GM12875 (cell line): ENCODE data around the gene THSD4.

Experiments used
- H3K4me3 ChIP-seq: one replicate; pipeline ENCODE4 v1.5.1; 2011; ENCODE audit warnings: low read depth, low read length, control low read depth
- TF ChIP-seq, protein P1 (sequence below): IDR thresholded peaks from 2 replicates; pipeline ENCODE4 v1.5.1; 2011; ENCODE audit warnings: low read depth, mild to moderate bottlenecking, control low read depth, inconsistent platforms, low read length, moderate library complexity, borderline replicate concordance; ENCODE audit not compliant: insufficient read depth

THSD4 gene

DNA sequence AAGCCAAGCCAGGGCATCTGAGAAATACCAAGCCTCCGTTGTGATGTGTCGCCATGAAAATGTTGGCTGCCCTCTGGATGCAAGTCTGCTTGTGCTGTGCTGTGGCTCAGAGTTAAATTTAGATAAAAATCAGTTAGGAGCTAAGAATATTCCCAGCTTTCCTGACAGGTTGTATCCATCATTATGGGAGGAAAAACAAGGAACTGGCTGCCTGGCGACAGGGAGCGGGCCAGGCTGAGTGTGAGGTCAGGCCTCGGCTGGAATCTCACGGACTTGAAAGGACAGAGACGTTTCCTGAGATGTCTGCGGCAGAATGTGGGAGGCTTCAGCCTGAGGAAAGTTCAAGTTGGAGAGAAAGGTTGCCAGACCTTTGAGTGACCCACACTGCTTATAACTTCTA lies 213.8 kb downstream of the THSD4 start:
- H3K4me3 ChIP-seq, result no peak overlapping the region
- TF ChIP-seq, protein P1, sequence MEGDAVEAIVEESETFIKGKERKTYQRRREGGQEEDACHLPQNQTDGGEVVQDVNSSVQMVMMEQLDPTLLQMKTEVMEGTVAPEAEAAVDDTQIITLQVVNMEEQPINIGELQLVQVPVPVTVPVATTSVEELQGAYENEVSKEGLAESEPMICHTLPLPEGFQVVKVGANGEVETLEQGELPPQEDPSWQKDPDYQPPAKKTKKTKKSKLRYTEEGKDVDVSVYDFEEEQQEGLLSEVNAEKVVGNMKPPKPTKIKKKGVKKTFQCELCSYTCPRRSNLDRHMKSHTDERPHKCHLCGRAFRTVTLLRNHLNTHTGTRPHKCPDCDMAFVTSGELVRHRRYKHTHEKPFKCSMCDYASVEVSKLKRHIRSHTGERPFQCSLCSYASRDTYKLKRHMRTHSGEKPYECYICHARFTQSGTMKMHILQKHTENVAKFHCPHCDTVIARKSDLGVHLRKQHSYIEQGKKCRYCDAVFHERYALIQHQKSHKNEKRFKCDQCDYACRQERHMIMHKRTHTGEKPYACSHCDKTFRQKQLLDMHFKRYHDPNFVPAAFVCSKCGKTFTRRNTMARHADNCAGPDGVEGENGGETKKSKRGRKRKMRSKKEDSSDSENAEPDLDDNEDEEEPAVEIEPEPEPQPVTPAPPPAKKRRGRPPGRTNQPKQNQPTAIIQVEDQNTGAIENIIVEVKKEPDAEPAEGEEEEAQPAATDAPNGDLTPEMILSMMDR, result no peak

DNA sequence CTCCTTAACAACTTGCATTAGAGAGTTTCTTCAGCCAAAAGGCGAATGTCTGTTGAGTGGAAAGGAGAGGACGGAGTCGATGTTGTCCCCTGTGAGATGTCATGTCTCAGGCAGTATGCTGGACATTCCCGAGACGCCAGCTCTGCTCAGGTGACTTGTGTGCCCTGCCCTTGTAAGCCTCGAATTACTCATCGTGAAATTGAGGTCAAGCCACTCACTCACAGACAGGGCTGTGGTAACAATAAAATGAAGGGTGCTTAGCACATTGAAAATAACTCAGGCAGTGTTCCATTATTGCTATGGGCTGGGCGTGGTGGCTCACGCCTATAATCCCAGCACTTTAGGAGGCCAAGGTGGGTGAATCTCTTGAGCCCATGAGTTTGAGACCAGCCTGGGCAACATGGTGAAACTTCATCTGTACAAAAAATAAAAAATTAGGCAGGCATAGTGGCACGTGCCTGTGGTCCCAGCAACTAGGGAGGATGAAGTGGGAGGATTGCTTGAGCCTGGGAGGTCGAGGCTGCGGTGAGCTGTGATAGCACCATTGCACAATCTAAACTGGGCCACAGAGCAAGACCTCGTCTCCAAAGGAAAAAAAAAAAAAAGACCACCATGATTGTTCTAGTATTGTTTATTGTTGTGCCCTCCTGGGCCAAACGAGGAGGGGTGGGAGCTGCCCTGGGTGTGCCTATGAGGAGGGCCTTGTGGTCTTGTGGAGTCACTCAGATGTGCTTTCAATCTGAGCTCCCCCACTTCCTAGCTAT lies 214.4 kb downstream of the THSD4 start:
- no peak overlapping the region for H3K4me3 ChIP-seq
- TF ChIP-seq, protein P1, result no peak

DNA sequence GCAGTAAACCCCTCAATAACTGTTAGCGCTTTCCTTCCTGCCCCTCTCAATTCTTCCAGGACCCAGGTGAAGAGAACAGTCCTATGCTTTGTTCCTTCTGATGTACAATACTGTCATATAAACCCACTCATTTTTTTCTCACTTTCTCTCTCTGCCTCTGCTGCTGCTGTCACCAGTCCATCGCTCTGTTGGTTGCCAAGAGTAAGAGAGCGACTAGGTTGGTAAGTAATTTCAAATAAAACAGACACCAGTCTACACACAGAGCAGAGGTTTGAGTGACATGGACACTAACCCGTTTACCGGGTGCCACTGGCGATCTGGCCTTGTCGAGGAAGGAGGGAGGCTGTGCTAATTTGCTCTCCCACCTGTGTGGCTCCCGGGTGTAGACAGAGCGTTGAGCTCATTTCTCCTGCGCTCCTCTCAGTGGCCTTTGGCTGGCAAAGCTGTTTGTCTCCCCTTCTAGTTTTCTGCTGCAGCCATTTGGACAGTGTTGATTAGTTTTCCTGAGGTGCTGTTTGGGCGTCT lies 215.4 kb downstream of the THSD4 start:
- TF ChIP-seq, protein P1, result no peak

DNA sequence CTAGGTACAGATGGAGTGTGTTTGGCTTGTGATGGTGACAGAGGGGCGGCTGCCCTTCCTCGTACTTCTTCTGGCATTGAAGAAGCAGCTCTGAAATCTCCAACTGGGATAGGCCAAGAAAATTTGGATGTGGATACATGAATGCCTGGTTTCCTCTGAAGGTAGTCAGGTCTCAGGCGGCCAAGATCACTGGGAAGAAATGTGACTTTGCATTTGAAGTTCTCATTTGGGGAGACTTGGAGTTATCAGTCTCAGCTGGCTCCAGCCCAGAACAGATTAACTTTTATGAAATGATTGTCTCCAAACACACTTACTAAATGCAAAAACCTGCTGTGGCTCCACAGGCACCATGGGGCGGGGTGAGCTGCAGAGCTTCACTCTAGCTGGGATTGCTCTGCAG lies 215.9 kb downstream of the THSD4 start:
- TF ChIP-seq, protein P1, result no peak
- H3K4me3 ChIP-seq, result no peak overlapping the region

More for the DNA sequence above, 215.4 kb downstream of the THSD4 start:
- no peak overlapping the region for H3K4me3 ChIP-seq

DNA sequence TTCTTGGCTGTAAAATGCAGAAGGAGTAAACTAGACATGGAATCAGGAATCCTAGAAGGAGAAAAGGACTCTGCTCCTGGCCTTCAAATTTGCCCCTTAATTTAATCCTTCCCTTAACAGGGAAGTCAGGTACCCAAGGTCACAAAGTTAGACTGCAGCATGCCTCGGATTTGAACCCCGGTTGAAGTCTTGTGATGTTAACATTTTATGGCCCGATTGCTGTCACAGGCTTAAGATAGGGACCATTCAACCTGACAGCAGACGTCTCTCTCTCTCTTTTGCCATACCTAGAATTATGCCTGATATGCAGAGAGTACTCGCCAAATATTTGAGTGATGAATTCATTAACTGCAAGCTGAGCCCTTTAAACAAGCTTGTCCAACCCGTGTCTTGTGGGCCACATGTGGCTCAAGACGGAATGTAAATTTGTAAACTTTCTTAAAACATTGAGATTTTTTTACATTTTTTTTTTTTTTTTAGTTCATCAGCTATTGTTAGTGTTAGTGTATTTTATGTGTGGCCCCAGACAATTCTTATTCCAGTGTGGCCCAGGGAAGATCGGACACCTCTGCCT lies 217.2 kb downstream of the THSD4 start:
- TF ChIP-seq, protein P1, result no peak
- H3K4me3 ChIP-seq, result no peak overlapping the region

DNA sequence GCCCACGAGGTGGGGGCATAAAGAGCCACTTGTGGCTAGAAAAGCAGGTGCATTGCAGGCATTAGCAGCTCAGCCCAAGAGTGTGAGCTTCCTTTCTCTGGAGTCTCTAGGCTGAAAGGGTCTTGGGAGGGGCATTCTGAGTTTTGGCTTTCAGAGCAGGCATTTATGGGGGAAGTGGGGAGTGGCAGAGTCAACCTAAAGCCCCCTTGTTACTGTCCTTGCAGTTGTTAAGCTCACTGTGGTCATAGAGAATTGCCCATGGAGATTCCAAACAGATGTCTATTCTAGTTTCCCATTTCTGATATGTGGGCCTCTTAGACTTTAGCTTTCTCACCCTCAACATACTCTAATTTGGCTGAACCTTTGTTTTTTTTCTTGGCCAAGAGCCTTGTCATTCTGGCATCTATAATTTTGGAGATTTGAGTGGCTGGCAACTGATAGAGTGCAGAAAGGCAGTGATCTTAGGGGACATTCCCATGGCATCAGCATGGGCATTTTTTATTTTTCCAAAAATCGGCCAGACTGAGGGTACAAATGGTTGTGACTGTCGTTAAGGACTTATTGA lies 217.9 kb downstream of the THSD4 start:
- no peak overlapping the region for H3K4me3 ChIP-seq
- TF ChIP-seq, protein P1, result no peak
